ENCODE results near the gene MYO9B. TPM values are rescaled to one million over a fixed set of nuclear protein-coding genes. Genes with fewer than 3 reads are reported as not detected.

MYO9B gene
- total RNA-seq, 1 experiment from 2014 or later: 58.6 TPM

DNA sequence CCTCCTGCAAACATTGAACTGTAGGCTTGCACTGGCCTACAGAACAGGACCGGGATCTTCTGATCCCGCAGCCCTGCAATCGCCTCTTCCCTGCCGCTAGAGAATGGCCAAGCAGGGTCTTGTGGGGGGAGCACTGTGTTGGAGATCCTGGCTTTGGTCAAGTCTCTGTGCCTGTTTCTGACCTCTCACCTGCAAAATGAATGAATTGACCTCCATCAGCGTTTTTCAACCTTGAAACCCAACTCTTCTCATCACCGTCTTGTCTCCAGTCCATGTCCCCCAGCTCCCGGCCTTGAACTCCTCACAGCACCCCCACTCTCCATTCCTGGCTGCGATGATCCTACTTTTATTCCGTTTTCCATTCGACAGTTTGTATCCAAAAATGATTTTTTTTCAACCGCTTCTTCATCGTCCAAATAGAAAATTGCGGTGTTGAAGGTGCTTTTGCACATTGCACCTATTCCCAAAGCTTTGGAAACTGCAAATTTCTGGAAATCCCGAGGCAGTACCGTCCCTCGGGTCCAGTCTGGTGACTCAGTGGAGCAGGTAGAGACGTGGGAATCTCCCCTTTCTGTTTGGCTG is 2.0 kb downstream of the MYO9B start:
- Histone ChIP-seq H3K9ac (ENCODE audit: extremely low read depth, insufficient read length, low read length) (no peak overlapping the region), H2BK15ac (ENCODE audit: low read depth, low read length) (no peak overlapping the region), H2BK20ac (ENCODE audit: low read depth, low read length, poor library complexity, severe bottlenecking) (no peak overlapping the region), H3K4me1 (ENCODE audit: insufficient read depth, low read length) (peaks cover 8% of the 10 kb centered on the region; the same call in 1 of the 2 replicates), H4K8ac (replicated peaks; ENCODE audit: insufficient read length, low read depth, low read length) (no peak overlapping the region), H4K20me1 (ENCODE audit: control insufficient read depth, insufficient read depth, insufficient read length) (no peaks in the 10 kb centered on the region), H3K27me3 (ENCODE audit: insufficient read depth, low read length) (no peaks in the 10 kb centered on the region), H3K18ac (ENCODE audit: insufficient read length, low read depth, low read length) (no peak overlapping the region), H4K5ac (ENCODE audit: insufficient read length, low read depth, low read length) (no peak overlapping the region), H2BK120ac (ENCODE audit: low read depth, low read length, poor library complexity, severe bottlenecking) (no peak overlapping the region), H2AFZ (ENCODE audit: low read length) (no peak overlapping the region), H3K14ac (ENCODE audit: insufficient read depth, low read length) (no peak overlapping the region), H3K79me1 (ENCODE audit: insufficient read depth, low read depth, low read length, poor library complexity, severe bottlenecking) (peaks cover 8% of the 10 kb centered on the region), H3K79me2 (ENCODE audit: insufficient read depth, low read length) (peaks cover 17% of the 10 kb centered on the region; the same call in 1 of the 2 replicates), H3K23me2 (ENCODE audit: insufficient read length, low read depth, low read length, poor library complexity, severe bottlenecking) (peaks cover 9% of the 10 kb centered on the region), H3K4me2 (ENCODE audit: insufficient read depth, insufficient read length, low read length) (no peak overlapping the region), H3T11ph (ENCODE audit: low read length) (no peak overlapping the region), H3K23ac (ENCODE audit: insufficient read length, low read depth, low read length) (no peak overlapping the region), H2BK5ac (ENCODE audit: insufficient read length, low read length) (no peak overlapping the region), H3K9me3 (ENCODE audit: control insufficient read depth, low read depth, low read length) (no peaks in the 10 kb centered on the region), H2AK5ac (ENCODE audit: insufficient read length, low read length) (no peak overlapping the region), H3K56ac (ENCODE audit: insufficient read length, low read depth, low read length) (no peak overlapping the region), H3K4ac (ENCODE audit: low read depth, low read length) (no peak overlapping the region), H4K91ac (ENCODE audit: insufficient read length, low read depth, low read length) (no peak overlapping the region), H3K27ac (ENCODE audit: insufficient read length, low read depth, low read length) (no peak overlapping the region), H2BK12ac (ENCODE audit: insufficient read length, low read depth, low read length) (no peak overlapping the region)
- TF ChIP-seq, protein P1, sequence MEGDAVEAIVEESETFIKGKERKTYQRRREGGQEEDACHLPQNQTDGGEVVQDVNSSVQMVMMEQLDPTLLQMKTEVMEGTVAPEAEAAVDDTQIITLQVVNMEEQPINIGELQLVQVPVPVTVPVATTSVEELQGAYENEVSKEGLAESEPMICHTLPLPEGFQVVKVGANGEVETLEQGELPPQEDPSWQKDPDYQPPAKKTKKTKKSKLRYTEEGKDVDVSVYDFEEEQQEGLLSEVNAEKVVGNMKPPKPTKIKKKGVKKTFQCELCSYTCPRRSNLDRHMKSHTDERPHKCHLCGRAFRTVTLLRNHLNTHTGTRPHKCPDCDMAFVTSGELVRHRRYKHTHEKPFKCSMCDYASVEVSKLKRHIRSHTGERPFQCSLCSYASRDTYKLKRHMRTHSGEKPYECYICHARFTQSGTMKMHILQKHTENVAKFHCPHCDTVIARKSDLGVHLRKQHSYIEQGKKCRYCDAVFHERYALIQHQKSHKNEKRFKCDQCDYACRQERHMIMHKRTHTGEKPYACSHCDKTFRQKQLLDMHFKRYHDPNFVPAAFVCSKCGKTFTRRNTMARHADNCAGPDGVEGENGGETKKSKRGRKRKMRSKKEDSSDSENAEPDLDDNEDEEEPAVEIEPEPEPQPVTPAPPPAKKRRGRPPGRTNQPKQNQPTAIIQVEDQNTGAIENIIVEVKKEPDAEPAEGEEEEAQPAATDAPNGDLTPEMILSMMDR (conservative IDR thresholded peaks at IDR 0.05): no peak
- Mint-ChIP-seq H3K27ac (no peak overlapping the region), H3K9me3 (no peaks in the 10 kb centered on the region), H3K4me3 (peak overlapping the region; percentile 72 to 94; a peak in 4 of 5 replicates), H3K36me3 (ENCODE audit: insufficient read depth in 1 of 3, low read depth in 3 of 3) (peaks cover 6 to 15% (median 12%) of the 10 kb centered on the region in 3 experiments), H3K27me3 (ENCODE audit: low read depth) (no peaks in the 10 kb centered on the region; the same call in 1 of the 2 replicates), H3K4me1 (peaks cover 45 to 54% of the 10 kb centered on the region in 2 experiments)
- no peak for DNase-seq
- no CpG with 5 or more reads among the region's 17 CpGs for WGBS (ENCODE audit: extremely low coverage, insufficient read length, low lambda C conversion rate)
